ENCODE results near the gene EFS. TPM values are rescaled to one million over a fixed set of nuclear protein-coding genes. Genes with fewer than 3 reads are reported as not detected.
"Not testable (repeated sequence)": the region's sequence is repeated elsewhere in the genome, so short reads cannot be mapped to it uniquely, and the experiment has no call there.

Gene EFS, protein sequence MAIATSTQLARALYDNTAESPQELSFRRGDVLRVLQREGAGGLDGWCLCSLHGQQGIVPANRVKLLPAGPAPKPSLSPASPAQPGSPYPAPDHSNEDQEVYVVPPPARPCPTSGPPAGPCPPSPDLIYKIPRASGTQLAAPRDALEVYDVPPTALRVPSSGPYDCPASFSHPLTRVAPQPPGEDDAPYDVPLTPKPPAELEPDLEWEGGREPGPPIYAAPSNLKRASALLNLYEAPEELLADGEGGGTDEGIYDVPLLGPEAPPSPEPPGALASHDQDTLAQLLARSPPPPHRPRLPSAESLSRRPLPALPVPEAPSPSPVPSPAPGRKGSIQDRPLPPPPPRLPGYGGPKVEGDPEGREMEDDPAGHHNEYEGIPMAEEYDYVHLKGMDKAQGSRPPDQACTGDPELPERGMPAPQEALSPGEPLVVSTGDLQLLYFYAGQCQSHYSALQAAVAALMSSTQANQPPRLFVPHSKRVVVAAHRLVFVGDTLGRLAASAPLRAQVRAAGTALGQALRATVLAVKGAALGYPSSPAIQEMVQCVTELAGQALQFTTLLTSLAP
- not detected in 2 replicates for total RNA-seq (2014; rRNA removed; shearing (Covaris generic))

DNA sequence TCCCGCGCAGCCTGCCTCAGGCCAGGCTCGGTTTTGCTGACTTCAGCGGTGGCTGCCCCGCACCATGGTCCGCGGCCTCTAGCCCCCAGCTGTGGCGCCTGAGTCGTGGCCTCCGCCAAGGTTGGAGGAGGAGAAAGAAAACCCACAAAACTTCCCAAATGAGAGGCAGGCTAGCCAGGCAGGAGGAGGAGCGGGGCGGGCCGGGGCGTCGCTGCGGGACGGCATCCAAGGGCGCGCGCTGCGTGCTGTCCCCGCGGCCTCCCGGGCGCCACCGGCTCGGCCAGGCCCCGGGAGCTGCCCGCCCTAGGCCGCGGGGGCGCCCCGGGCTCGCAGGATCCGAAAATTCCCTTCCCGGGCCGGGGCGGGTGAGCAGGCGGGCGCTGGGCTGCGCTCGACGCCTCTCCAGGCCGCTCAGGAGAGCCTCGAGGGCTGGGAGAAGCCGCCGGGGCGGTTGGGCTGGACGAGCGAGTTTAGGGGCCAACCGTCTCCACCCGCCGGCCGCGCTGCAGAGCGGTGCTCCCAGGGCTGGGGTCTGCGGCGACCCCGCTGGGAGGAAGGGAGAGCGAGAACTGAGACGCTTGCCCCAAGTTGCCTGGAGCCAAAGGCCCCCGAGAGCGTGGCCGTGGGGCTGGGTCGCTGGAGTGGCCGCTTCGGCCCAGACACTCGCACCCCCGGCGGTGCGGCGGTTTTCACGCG is at the start of gene EFS:
Gene EFS, minus strand, starts transcription at position 137 of the 696 bp plus-strand sequence. CDS start 147 bp downstream, outside the sequence.
- DNase-seq (ENCODE audit: low spot score) = no peak

DNA sequence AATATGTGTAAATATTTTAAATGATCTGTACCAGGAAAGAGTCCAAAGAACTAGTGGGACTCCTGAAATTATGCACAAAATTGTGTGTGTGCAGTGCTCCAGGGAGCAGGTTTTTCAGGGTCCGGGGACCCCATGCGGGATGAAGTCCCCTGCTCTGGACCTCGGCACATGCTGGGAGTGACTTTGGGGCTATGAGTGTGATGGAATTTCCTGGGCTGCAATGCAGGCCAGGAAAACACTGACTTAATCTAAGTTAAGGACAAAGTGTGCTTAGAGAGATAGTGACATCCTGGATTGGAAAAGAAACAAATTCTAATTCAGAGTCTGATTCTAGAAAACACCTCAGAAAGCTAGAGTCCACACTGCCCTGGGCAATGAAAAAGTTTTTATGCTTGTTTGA is 49.3 kb upstream of the EFS start:
- DNase-seq (ENCODE audit: low spot score) = no peak

DNA sequence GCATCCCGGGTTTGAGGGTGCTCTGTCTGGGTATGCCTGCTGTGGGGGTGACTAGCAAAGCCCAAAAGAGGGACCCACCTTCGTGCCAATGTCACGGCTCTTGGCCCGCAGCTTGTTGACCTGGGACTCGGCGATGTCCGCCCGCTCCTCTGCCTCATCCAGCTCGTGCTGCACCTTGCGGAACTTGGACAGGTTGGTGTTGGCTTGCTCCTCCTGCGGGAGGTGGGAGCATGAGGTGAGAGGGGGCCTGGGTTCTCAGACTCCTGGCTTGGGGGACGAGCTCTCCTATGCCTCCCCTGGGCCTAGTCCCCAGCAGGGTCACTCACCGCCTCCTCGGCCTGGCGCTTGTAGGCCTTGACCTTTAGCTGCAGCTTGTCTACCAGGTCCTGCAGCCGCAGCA is 48.7 kb upstream of the EFS start:
- DNase-seq (ENCODE audit: low spot score) = no peak

DNA sequence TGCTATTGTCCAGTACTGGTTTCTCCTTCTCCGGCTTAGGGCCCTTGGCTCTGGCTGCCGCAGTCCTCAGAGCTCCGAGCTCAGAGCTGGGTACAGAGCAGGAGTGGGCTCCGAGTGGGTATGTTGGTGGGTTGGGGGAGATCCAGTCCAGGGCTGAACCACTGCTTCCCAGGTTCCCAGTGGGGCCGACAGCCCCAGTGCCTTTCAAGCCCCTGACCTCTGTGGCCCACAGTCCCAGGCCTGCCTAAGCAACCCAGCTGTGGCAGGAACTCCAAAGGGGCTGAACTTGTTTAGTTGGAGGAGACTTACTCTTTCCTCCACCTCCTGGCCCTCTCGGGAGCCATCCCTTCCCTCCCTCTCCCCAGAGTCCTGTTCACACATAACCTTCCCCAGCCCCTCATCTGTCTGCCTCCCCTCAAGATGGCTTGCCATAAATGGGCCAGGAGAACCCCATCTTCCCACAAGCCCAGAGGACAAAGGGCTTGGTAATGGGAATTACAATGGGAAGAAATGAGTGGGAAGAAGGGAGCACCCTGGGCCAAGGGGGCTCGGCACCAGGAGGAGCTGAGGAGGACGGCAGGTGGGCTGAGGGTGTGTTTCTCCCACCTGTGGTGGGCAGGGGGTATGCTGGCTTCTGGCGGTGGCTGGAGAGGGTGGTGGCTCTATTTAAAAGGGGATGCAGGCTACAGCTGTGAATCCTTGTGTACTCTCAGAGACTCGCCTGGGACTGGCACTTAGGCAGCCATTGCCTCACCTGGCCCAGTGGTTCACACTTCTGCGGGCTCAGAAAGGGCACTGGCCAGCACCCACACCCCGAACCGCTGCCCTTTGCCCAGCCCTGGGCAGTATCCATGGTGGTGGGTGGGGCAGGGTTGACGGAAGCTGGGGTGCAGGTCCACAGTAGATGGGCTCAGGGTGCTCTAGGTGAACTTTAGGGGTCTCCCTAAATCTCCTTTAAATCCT is 46.9 kb upstream of the EFS start:
- no peak for DNase-seq (ENCODE audit: low spot score)

DNA sequence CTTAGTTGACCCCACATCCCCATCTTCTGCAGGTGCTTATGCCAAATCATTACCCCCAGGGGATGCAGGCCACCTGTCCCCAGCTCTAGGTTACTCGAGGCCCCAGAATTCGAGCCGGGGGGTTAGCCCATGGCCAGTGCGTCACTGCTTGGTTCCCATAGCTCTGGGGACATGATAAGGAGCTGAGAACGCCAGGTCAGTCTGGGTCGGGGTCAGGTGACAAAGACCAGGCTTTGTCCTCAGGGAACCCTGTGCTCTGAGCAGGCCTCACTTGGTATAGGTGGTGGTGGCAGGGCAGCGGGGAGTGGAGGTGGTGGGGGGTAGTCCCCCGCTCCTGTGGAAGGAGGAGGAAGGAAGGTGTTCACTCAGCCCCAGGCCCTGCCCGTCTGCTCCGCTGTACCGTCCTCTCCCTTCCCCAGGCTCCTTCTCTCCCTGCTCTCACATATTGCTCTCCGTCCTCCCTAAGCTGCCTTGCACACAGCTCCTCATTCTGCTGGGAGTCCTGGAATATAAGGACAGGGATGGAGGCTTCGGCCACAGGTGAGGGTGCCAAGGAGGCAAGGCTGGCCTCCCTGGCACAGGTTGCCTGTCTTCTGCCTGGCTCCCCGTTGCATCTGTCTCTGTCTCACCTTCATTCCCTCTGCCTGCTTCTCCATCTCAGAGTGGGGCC is 45.1 kb upstream of the EFS start:
- DNase-seq (ENCODE audit: low spot score) = no peak

DNA sequence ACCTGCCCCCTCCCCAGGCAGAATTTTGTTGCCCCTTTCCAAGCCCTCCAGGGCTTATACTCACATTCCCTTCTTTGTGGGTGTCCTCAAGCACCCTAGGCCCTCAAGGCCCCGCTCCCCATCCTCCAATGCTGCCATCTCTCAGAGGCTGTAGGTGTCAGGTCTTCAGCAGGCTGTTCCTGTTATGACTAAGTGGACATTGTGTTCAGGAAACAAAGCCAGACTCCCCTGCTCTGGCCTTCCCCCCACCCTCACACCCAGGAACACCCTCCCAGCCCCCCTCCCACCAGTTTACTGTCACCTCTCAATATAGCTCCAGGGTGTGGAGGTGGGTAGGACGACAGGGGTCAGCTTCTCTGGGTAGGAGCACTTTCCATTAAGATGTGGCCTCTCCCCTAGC is 44.5 kb upstream of the EFS start:
- no peak for DNase-seq (ENCODE audit: low spot score)

DNA sequence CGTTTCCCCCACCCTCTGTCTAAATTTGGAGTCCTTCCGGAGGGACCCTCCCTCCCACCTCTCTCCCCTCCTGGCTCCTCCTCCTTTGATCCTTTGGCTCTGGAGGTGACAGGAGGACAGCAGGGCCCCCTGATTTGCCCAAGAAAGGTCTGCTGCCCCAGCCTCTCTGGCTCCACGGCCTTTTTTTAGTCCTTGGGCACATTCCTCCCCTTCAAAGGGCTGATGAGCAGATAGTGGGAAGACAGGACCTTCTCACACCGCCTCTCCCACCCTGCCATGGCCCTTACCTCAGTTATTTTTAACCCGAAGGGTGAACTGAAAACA is 43.3 kb upstream of the EFS start:
- no peak for DNase-seq (ENCODE audit: low spot score)

DNA sequence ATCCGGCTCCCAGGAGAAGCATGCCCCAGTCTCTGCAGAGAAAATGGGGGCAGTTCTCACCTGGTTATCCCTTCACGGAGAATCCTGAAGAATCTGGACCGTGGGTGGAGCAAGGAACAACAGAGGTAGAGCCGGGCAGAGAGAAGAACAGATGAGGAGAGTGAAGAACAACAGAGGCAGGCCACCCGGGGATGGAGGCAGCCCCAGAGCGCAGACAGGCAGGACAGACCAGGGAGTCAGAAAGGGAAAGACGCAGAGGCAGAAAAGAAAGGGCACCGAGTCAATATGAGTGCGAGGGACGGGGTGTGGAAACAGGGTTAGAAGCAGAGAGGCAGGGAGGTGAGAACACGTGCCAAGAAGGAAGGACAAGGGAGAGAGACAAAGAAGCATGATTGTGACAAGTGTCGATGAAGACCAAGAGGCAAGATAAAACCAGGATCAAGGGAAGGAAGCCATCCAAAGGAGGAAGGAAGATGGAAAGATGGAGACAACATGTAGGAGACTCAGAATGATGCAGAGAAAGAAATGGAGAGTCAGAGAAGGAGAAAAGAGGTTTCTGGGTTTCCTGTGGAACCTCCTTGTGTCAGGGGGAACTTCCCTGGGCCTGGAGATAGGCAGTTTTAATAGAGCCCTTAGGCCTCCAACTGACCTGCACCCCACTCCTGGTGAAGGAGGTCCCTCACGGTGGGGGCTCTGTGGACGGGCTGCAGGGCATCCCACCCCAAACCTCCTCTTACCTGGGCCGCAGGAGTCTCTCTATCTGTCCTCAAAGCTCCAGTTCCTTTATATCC is 42.7 kb upstream of the EFS start, which contains the start of gene MYH6:
Gene MYH6, minus strand, starts transcription at position 758 of the 791 bp plus-strand sequence. CDS start 1,050 bp downstream, outside the sequence.
- DNase-seq (ENCODE audit: low spot score) = no peak

DNA sequence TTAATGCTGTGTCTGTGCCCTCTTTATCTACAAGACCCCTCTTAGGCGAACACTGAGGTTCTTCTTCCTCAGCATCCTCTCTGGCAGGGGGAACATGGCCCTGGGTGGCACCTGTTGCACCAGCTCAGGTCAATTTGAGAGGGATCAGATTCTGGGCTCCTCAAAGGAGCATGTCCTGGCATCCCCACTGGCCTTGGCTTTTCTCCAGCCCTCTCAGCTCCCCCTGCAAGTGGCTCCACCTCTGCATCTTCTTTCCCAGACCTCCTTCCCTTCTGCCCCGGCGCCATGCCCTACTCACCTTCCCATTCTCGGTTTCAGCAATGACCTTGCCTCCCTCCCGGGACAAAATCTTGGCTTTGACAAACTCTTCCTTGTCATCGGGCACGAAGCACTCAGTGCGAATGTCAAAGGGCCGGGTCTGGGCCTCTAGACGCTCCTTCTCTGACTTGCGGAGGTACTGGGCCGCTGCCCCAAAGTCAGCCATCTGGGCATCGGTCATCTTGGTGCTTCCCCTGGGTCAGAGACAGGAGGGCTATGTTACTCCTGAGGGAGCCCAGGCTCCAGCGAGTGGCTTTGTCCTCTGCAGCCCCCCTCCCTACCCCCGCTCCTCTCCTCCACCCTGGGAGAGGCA is 41.9 kb upstream of the EFS start:
- DNase-seq (ENCODE audit: low spot score) = no peak

DNA sequence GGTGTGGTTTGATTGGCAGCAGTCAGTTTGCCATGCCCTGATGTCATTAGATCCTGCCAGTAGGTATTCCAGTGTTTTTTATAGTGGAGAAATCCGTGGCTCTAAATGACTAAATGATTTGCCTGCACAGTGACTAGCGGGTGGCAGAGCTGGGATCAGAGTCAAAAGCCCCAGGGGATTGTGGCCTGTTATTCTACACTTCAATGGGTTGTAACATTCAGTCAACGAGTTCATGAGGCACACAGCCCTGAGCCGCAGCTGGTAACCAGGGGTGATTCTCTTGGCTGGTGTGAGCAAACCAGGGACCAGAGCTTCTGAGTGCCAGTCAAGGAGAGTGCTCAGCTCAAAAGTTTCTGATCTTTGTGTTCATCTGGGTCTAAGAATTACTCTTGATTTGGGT is 41.3 kb upstream of the EFS start:
- DNase-seq (ENCODE audit: low spot score) = no peak

DNA sequence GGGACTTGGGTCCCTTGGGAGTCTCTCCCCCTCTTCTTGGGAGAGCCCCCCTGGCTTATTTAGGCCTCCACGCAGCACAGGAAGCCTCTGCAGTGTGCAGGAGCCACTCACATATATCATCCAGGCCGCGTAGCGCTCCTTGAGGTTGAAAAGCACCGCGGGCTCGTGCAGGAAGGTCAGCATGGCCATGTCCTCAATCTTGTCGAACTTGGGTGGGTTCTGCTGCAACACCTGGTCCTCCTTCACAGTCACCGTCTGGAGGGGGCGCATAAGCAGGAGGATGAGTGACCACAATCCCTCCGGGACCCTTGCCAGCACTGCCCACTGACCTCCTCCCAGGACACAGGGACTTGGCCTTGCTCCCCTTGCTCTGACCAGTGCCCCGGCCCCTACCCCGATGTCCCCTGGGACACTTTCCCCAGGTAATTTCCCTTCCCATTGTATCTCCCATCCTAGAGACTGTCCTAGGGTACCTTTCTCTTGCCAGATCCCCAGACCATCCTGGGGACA is 40.6 kb upstream of the EFS start:
- DNase-seq (ENCODE audit: low spot score) = no peak

DNA sequence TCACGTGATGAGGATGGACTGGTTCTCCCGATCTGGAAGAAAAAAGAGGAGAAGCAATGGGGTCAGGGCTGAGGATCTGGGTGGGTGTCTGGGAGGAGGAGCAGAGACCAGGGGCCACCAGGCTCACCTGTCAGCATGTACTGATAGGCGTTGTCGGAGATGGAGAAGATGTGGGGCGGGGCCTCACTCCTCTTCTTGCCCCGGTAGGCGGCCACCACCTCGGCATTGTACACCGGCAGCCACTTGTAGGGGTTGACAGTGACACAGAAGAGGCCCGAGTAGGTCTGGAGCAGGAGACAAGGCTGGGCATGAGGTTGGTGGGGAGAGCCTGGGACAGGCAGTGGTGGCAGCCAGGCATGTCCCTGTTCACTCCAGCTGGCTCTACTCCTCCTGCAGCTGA is 40.1 kb upstream of the EFS start:
- no peak for DNase-seq (ENCODE audit: low spot score)

DNA sequence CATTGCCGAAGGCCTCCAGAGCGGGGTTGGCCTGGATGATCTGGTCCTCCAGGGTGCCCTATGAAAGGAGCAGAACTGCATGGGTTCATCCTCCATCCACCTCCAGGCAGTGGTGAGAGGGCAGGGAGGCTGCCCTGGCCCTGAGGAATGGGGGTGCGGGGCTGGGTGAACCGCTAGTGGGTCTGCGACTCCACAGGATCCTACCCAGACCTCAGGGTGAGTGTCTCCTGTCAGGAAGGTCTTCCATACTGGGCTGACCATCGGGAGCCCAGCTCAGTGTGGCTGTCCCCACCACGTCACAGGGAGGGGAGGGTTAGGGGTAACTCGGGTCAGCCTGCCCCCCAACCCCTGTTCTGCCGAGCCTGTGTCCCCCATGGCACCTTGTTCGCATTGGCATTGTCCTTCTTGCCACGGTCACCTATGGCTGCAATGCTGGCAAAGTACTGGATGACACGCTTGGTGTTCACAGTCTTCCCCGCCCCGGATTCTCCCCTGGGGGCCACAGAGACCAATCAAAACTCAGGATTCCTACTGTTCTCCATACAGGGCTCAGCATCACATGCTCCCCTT is 39.4 kb upstream of the EFS start:
- DNase-seq (ENCODE audit: low spot score) = peak; percentile 0

DNA sequence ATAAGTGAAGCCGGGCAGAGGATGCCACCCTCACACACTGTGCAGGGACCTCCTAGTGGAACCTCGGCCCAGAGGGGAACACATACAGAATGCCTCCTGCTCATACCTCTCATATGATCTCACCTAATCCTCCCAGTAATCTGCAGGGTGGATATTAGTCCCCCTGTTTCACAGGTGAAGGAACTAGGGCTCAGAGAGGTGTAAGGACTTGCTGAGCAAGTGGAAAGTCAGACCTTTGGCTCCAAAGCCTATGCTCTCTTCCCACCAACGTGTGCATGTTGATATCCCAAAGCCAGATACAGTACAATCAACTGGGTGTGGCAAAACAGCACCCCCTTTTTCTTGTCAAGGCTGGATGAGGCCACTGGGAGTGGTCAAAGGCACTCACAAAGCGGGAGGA is 38.9 kb upstream of the EFS start:
- no peak for DNase-seq (ENCODE audit: low spot score)

DNA sequence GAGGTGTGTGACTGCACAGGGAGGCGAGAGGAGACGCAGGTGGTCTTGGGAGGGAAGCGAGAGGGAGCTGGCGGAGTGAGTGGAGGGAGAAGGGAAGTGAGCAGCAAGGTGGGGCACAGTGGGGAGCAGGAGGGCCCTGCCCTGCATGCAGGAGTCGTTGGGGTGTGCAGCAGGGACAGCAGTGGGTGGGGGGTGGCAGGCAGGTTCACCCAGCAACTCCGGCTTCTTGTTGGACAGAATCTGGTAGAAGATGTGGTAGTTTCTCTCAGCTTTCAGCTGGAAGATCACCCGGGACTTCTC is 38.1 kb upstream of the EFS start:
- no peak for DNase-seq (ENCODE audit: low spot score)

DNA sequence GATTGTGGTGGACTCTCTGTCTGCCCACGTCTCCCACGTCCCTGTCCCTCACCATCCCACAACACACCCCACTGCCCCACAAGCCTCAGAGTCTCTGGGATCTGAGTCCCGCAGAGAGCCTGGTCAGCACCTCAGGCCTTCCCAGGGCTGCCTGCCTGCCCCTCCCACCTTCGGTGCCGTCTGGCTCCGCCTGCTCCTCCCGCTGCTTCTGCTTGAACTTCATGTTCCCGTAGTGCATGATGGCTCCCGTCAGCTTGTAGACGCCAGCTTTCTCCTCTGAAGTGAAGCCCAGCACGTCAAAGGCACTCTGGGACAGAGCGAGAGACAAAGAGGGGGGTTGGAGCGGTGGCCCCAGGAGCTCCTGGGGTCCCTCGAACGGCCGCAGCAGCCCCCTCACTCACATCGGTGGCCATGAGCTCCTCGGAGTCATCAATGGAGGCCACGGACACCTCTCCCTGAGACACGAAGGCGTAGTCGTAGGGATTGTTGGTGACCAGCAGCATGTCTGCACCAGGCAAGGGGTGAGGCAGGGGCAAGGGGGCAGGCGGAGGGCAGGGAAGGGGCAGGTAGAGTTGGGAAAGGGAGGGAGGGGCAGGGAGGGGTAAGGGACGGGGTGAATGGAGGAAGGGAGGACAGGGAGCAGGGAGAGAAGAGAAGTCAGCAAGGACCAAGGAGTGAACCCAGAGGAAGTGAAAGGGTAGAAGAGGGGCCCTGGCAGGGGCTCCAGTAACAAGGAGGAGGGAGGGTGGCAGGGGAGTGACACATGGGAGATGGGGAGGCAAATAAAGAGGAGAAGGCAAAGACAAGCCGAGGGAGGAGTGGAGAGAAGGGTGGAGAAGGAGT is 37.5 kb upstream of the EFS start:
- no peak for DNase-seq (ENCODE audit: low spot score)

DNA sequence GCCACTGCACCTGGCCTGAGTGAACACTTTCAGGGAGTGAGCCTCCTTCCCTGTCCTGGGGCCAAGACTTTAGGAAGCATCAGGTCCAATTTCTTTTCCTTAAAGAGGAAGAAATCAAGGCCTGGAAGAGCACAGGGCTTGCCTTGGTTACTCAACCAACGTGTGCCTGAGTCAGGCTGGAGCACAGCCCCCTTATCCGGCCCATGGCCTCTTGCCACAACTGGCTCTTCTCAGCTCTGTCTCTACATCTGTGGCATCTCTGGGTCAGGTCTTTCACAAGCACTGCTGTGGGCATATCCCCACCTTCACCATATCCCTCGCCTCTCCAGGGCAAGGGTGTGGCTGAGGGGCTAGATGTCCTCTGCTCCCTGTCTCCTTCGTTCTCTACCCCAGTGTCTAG is 36.3 kb upstream of the EFS start:
- no peak for DNase-seq (ENCODE audit: low spot score)

DNA sequence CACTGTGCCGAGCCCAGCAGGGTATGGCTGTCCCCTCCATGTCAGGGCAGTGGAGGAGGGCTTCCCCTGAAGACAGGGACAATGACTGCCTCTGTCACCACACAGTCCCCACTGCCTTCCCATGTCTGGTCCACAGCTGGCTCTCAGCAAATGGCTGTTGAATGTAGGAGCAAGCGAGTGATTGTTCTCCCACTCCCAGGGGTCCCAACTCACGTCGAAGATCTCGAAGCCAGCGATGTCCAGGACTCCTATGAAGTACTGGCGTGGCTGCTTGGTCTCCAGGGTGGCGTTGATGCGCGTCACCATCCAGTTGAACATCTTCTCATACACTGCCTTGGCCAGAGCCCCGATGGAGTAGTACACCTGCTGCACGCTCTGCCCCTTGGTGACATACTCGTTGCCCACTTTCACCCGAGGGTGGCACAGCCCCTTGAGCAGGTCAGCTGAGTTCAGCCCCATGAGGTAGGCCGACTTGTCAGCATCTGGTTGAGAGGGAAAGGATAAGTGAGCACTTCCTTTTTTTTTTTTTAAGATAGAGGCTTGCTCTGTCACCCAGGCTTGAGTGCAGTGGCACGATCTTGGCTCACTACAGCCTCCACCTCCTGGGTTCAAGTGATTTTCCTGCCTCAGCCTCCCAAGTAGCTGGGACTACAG is 35.7 kb upstream of the EFS start:
- not testable (repeated sequence) for DNase-seq (ENCODE audit: low spot score)

Measured in A172 (cell line).